22Rv1 (cell line): ENCODE results near the gene GPAT3.

Experiments
- H3K27ac ChIP-seq: fragments of 450-650 bp; 2 replicates; pipeline ENCODE4 v1.5.1; 2017
- CTCF ChIP-seq: fragments of 450-650 bp; IDR thresholded peaks from 2 replicates; pipeline ENCODE4 v1.5.1; 2017; ENCODE audit warnings: mild to moderate bottlenecking
- ZFX ChIP-seq: fragments of 450-650 bp; IDR thresholded peaks from 2 replicates; pipeline ENCODE4 v1.6.1; 2017; ENCODE audit warnings: antibody characterized with exemption, borderline replicate concordance

The GPAT3 gene

DNA sequence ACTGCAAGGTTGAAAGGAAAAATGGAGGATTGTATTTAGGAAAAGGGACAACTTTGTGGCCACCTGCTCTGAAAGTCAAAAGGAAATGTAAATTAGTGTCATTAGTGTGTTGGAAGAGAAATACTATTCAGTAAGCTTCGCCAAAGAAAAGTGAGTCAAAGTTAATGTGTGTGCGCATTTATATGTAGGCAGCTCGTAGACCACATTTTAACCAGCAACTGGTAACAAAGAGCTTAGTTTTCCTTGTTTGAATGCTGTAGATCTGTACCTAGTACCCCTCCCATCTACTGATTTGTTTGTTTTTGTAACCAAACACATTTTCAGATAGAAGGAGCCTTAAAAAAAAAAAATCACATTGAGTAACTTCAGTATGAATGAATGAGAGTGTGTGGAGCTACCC lies 69.3 kb downstream of the GPAT3 start:
- no peak for TF ChIP-seq CTCF
- no peak for TF ChIP-seq ZFX
- H3K27ac ChIP-seq: no peak overlapping the region

- H3K27ac ChIP-seq: no peak overlapping the region
- TF ChIP-seq ZFX (no peak), CTCF (no peak)
Measured at GRCh38 chr4:83605744-83606172, 69.8 kb downstream of the GPAT3 start.

GRCh38 chr4:83606460-83606859 lies 70.6 kb downstream of the GPAT3 start:
- no peak for TF ChIP-seq ZFX
- TF ChIP-seq CTCF: no peak
- H3K27ac ChIP-seq: no peak overlapping the region

GRCh38 chr4:83606898-83607297 lies 71.0 kb downstream of the GPAT3 start:
- no peak overlapping the region for H3K27ac ChIP-seq
- TF ChIP-seq ZFX (no peak), CTCF (no peak)

- TF ChIP-seq ZFX (no peak), CTCF (no peak)
- H3K27ac ChIP-seq: no peak overlapping the region
Measured at GRCh38 chr4:83609365-83609764, 73.5 kb downstream of the GPAT3 start.

DNA sequence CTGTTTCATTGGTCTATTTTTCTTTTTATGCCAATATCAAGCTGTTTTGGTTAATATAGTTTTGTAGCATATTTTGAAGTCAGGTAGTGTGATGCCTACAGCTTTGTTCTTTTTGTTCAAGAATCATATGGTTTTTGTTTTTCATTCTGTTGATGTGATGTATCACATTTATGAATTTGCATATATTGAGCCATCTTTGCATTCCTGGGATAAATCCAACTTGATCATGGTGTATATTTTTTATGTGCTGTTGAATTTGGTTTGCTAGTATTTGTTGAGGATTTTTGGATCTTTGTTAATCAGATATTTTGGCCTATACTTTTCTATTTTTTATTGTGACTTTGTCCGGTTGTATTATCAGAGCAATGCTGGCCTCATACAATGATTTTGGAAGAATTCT lies 74.8 kb downstream of the GPAT3 start:
- TF ChIP-seq CTCF (no peak), ZFX (no peak)

DNA sequence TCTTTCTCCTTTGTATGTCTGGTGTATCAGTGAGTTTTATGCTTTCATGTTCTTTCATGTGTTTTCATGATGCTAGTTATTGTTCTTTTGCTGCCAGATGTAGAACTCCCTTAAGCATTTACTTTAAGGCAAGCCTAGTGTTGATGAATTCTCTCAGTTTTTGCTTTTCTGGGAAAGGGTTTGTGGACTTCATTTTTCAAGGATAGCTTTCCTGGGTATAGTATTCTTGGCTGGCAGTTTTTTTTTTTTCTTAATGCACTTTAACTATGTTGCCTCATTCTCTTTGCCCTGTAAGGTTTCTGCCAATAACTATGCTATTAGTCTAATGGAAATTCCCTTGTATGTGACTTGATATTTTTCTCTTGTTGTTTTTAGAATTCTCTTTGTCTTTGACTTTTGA lies 77.1 kb downstream of the GPAT3 start:
- no peak for TF ChIP-seq CTCF
- no peak for TF ChIP-seq ZFX
- H3K27ac ChIP-seq: no peak overlapping the region

More for the DNA sequence above, 74.8 kb downstream of the GPAT3 start:
- no peak overlapping the region for H3K27ac ChIP-seq
